Neural cell (in vitro differentiated cells): ENCODE data around the gene HSFX3.

Experiments
- EP300 ChIP-seq: fragments of 450-650 bp; conservative IDR thresholded peaks from 2 replicates; pipeline ENCODE4 v1.6.1; 2014; ENCODE audit warnings: antibody characterized with exemption, mild to moderate bottlenecking, moderate library complexity; ENCODE audit not compliant: poor library complexity, severe bottlenecking
- EZH2 ChIP-seq: fragments of 200-600, 300-800 bp; shearing (Covaris generic), sonication (generic); IDR thresholded peaks from 2 replicates; pipeline ENCODE4 v1.6.1; 2014; ENCODE audit warnings: antibody characterized with exemption, low read length, borderline replicate concordance, mild to moderate bottlenecking; ENCODE audit not compliant: insufficient read depth, poor library complexity, severe bottlenecking
- MXI1 ChIP-seq: fragments of 450-650 bp; conservative IDR thresholded peaks from 2 replicates; pipeline ENCODE4 v1.6.1; 2014; ENCODE audit warnings: antibody characterized with exemption, mild to moderate bottlenecking; ENCODE audit not compliant: poor library complexity, severe bottlenecking
- TAF1 ChIP-seq: IDR thresholded peaks from 2 replicates; pipeline ENCODE4 v1.6.1; 2012; ENCODE audit warnings: low read depth
- TF ChIP-seq, protein P1 (sequence below): fragments of 450-650 bp; IDR thresholded peaks from 2 replicates; pipeline ENCODE4 v1.5.1; 2014; ENCODE audit warnings: antibody characterized with exemption, mild to moderate bottlenecking, moderate library complexity; ENCODE audit not compliant: poor library complexity, severe bottlenecking

DNA sequence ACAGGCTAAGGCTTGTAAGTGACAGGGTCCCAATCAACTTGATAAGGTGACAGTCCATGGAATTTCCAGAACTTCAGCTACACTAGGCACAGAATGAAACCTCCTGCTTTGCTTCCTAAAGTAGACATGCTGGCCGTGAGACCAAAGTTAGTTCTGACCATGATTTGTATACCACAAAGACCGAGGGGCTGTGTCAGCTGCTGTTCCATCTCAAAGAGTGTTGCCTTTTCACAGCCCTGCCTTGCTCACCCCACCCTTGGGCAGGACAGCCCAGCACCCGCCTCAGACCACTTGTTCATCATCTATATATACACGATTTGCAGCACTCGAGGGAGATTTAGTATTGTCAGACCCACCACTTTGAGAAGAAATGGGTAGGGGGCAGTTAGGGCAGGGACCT is 50.0 kb downstream of the HSFX3 start:
- TF ChIP-seq MXI1 = no peak
- TF ChIP-seq, protein P1, sequence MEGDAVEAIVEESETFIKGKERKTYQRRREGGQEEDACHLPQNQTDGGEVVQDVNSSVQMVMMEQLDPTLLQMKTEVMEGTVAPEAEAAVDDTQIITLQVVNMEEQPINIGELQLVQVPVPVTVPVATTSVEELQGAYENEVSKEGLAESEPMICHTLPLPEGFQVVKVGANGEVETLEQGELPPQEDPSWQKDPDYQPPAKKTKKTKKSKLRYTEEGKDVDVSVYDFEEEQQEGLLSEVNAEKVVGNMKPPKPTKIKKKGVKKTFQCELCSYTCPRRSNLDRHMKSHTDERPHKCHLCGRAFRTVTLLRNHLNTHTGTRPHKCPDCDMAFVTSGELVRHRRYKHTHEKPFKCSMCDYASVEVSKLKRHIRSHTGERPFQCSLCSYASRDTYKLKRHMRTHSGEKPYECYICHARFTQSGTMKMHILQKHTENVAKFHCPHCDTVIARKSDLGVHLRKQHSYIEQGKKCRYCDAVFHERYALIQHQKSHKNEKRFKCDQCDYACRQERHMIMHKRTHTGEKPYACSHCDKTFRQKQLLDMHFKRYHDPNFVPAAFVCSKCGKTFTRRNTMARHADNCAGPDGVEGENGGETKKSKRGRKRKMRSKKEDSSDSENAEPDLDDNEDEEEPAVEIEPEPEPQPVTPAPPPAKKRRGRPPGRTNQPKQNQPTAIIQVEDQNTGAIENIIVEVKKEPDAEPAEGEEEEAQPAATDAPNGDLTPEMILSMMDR = no peak
- TF ChIP-seq EP300 = no peak
- no peak for TF ChIP-seq TAF1
- TF ChIP-seq EZH2 = no peak
